Measurements from ENCODE around the gene TGFB2.

- no peak for TF ChIP-seq CTCF (IDR thresholded peaks at IDR 0.05)
- TF ChIP-seq POLR2A (IDR thresholded peaks at IDR 0.05) = no peak
Measured at GRCh38 chr1:218409946-218410510, 64.9 kb downstream of the TGFB2 start.

Measured in uterus (tissue), 2 donors.